Lower lobe of right lung (tissue), 2 donors: ENCODE data around the gene HECTD4. TPM values are rescaled to one million over a fixed set of nuclear protein-coding genes. Genes with fewer than 3 reads are reported as not detected.

Source experiments
- ATAC-seq, 2 donors: fragments of 200-7000 bp; cut with Tn5 transposase; one replicate each; pipeline ENCODE4 v1.9.1; 2020 to 2022; ENCODE audit warnings: mild to moderate bottlenecking in 2 of 2, moderate library complexity in 2 of 2
- DNase-seq: peaks from one replicate; pipeline ENCODE4 v3.0.0-alpha.2; 2020
- H3K27ac ChIP-seq: fragments of 200-600 bp; one replicate; pipeline ENCODE4 v1.8.0; 2022
- H3K27me3 ChIP-seq: fragments of 200-600 bp; one replicate; pipeline ENCODE4 v1.8.0; 2022; ENCODE audit warnings: low read depth
- H3K36me3 ChIP-seq: fragments of 200-600 bp; one replicate; pipeline ENCODE4 v1.8.0; 2022; ENCODE audit warnings: mild to moderate bottlenecking
- H3K4me1 ChIP-seq: fragments of 200-600 bp; one replicate; pipeline ENCODE4 v1.8.0; 2022
- H3K4me3 ChIP-seq: fragments of 200-600 bp; one replicate; pipeline ENCODE4 v1.8.0; 2022; ENCODE audit warnings: mild to moderate bottlenecking
- H3K9me3 ChIP-seq: fragments of 200-600 bp; one replicate; pipeline ENCODE4 v1.8.0; 2022
- intact Hi-C: fragments of 100-400 bp; cut with DNase I; formaldehyde crosslinking; loops from one replicate; pipeline ENCODE4 v1.11.0; 2022
- long read RNA-seq: library from polyadenylated mRNA; unstranded; transcript quantifications from one replicate; pipeline ENCODE4 v2.0.0, GENCODE V29; 2021
- total RNA-seq: library from RNA; stranded (reverse); fragmentation: NEBNext Ultra II Directional; extraction: Animal tissue kit (Norgen Biotek cat#: 25700); gene quantifications from one replicate; pipeline ENCODE4 v1.2.1, GENCODE V29; 2021
- TF ChIP-seq, protein P1 (sequence below): fragments of 200-600 bp; IDR thresholded peaks from one replicate; pipeline ENCODE4 v1.8.0; 2022; ENCODE audit warnings: antibody characterized with exemption, mild to moderate bottlenecking
- donor health status: DM: no; HTN: yes; CAD: no; lungs with severe emphysema.

Gene HECTD4, protein sequence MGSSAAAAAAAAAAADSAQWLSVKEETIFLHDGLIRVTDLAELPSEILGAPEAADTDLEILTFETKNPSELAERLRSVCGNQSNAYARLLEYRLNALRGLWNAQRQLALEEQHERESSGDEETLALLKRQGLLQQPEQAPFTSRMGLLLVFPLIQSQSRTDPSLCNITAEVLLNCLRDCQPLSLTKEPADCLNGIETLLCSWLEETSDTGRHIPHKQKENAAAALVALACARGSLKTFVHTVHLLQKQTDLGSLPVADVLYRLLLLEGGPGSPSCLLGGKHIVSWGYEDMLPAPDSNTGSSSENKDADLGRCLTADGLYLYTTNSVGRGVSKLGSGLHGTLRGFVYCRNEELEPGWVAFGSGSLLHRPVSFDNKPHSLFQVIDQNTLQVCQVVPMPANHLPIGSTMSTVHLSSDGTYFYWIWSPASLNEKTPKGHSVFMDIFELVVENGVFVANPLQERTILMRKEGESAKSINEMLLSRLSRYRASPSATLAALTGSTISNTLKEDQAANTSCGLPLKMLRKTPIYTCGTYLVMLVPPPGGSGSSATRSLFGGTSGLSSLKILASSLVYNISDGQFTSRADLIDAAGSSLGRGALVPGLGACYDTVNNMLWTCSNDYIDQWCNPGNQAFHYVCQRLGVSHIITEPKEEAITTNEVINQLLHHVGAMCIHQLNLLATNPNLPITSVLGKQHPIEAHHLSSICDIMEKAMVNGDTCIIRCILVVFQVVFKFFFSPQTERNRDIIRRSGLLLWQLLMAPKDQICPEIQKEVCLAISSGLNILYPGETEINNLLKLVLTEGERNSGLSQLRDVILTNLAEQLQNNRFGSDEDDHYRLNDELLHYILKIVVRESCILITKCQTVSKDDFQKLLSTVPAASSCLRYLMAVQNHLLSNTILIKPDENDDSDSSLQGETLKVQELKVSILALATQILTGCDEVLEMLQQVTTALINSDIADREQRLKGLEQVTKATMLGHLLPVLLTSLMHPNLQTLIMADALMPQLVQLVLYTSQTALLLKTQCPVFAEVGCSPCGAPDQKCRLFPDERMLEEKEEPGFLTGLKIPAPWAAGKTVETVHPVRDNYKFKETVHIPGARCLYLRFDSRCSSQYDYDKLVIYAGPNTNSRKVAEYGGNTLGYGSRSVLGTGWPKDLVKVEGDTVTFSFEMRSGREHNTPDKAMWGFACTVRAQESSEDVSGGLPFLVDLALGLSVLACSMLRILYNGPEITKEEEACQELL (N-terminal part only)
- total RNA-seq = 54.8 TPM
- long read RNA-seq, partial matches to known transcripts = 37 of 57 reads
- long read RNA-seq, other reads (novel, unspliced or antisense) = 20 of 57 reads

DNA sequence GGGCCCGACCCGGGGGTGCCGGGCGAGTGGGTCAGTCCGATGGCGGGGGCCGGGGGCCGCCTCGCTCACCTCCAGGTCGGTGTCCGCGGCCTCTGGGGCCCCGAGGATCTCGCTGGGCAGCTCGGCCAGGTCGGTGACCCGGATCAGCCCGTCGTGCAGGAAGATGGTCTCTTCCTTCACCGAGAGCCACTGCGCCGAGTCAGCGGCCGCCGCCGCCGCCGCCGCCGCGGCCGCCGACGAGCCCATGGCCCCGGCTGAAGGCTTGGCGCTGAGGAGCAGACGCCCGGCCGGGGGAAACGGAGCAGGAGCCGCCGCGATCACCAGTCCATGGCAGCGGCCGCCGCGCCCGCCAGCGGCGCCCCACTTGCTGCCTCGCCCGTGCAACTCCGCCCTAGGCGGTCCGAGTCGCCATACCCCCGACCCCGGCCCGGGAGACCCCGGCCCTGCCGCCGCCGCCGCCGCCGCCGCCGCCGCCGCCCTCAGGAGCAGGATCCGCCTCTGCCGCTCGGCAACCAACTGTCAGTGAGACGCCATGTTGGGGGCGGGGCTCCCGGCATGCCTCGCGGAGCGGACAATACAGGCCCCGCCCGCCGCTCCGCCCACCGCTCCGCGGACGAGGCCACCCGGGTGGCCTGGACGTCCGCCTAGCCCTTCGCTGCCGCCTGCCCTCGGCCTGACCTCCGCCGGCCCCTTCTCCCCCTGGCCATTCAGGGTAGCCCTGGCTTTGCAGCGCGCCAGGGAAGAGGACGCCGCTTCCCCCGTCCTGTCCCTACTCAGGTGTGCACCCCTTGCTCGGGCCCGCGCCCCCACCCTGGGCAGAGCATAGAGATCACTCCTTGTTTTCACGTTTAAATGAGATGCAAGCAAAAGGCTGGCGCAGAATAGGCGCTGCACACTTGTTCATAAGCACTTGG lies at the start of gene HECTD4:
Gene HECTD4 (minus strand): TSS at position 549 of the 914 bp plus-strand sequence. CDS start 303 bp downstream, at position 246.
- Histone ChIP-seq H3K9me3 (no peaks in the 10 kb centered on the region), H3K27me3 (no peaks in the 10 kb centered on the region), H3K27ac (peak within 1 kb of the TSS; percentile 87), H3K4me1 (peaks cover 21% of the 10 kb centered on the region), H3K36me3 (no peaks in the 10 kb centered on the region), H3K4me3 (peak within 1 kb of the TSS; percentile 96)
- DNase-seq = peak; percentile 99
- TF ChIP-seq, protein P1, sequence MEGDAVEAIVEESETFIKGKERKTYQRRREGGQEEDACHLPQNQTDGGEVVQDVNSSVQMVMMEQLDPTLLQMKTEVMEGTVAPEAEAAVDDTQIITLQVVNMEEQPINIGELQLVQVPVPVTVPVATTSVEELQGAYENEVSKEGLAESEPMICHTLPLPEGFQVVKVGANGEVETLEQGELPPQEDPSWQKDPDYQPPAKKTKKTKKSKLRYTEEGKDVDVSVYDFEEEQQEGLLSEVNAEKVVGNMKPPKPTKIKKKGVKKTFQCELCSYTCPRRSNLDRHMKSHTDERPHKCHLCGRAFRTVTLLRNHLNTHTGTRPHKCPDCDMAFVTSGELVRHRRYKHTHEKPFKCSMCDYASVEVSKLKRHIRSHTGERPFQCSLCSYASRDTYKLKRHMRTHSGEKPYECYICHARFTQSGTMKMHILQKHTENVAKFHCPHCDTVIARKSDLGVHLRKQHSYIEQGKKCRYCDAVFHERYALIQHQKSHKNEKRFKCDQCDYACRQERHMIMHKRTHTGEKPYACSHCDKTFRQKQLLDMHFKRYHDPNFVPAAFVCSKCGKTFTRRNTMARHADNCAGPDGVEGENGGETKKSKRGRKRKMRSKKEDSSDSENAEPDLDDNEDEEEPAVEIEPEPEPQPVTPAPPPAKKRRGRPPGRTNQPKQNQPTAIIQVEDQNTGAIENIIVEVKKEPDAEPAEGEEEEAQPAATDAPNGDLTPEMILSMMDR = no peak
- intact Hi-C loops = no loop called here
- peak; percentile 99 for ATAC-seq

DNA sequence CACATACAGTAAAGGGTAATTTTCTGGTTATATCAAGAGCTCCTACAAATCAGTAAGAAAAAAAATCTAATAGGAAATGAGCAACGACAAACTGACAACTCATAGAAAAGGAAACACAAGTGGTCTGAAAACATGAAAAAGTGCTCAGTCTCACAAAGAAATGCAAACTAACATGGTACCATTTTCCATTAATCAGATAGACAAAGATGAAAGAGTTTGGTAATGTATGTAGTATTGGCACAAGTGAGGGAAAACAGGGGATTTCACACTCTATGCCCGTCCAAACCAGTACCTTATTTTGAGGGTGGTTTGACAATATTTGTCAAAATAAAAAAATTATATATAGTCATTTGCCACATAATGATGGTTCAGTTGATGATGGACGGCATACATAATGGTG lies 49.7 kb upstream of the HECTD4 start:
- ATAC-seq (no peak), DNase-seq (no peak)
- TF ChIP-seq, protein P1 = no peak
- intact Hi-C loops = no loop called here
- H3K4me1 ChIP-seq = no peaks in the 10 kb centered on the region
- H3K4me3 ChIP-seq = no peak overlapping the region
- no peaks in the 10 kb centered on the region for H3K36me3 ChIP-seq
- H3K27me3 ChIP-seq = no peaks in the 10 kb centered on the region
- H3K9me3 ChIP-seq = no peaks in the 10 kb centered on the region
- no peak overlapping the region for H3K27ac ChIP-seq

DNA sequence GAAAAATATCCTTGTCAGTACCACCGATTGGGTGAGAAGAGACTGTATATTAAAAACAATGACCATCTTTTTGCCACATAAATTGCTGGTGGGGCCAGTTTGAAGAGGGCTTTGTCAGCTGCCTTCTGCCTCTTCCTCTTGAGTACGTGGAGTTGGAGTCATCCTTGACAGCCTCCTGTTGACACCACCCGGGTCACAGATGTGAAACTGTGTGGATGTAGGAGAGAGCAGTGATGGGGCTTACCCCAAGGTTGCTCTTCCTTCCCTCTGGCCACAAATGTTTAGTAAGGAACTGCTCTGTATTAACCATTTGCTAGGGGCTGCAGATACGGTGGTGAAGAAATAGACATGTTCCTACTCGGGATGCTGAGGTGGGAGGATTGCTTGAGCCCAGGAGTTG lies 48.7 kb upstream of the HECTD4 start:
- no peaks in the 10 kb centered on the region for H3K27me3 ChIP-seq
- H3K9me3 ChIP-seq = no peaks in the 10 kb centered on the region
- ATAC-seq = no peak
- intact Hi-C loops = no loop called here
- no peaks in the 10 kb centered on the region for H3K4me1 ChIP-seq
- no peak for DNase-seq
- H3K36me3 ChIP-seq = no peaks in the 10 kb centered on the region
- TF ChIP-seq, protein P1 = no peak
- no peak overlapping the region for H3K4me3 ChIP-seq
- no peak overlapping the region for H3K27ac ChIP-seq

DNA sequence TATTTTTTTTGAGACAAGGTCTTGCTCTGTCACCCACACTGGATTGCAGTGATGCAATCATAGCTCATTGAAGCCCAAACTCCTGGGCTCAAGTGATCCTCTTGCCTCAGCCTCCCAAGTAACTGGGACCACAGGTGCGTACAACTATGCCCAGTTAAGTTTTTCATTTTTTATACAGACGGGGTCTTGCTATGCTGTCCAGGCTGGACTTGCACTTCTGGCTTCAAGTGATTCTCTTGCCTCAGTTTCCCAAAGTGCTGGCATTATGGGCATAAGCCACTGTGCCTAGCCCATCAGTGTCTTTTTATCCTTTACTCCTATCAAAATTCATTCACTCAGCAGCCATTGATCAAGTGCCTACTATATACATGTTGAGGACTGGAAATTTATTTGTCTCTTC lies 45.5 kb upstream of the HECTD4 start:
- H3K4me3 ChIP-seq = no peak overlapping the region
- intact Hi-C loops = no loop called here
- H3K27ac ChIP-seq = no peak overlapping the region
- ATAC-seq = no peak
- TF ChIP-seq, protein P1 = no peak
- DNase-seq = no peak
- H3K27me3 ChIP-seq = no peaks in the 10 kb centered on the region
- no peaks in the 10 kb centered on the region for H3K4me1 ChIP-seq
- H3K9me3 ChIP-seq = no peaks in the 10 kb centered on the region
- H3K36me3 ChIP-seq = no peaks in the 10 kb centered on the region
